ENCODE data around the gene ARID4A. TPM values are rescaled to one million over a fixed set of nuclear protein-coding genes. Genes with fewer than 3 reads are reported as not detected.
A peak's percentile ranks its signal among the peaks of the same experiment; 100 is the strongest.

The ARID4A gene
- total and polyA plus RNA-seq, 9 of the 15 experiments (the other 6 are each of a cell fraction or from before 2014, with no cell fraction given), result 2.4 to 11.5 (median 8.7) TPM

GRCh38 chr14:58297762-58298476 lies 436 bp upstream of the ARID4A start (continued):
- no peak for TF ChIP-seq NFATC3 (IDR thresholded peaks at IDR 0.05)
- TF ChIP-seq MEF2D (tag; conservative IDR thresholded peaks at IDR 0.05; ENCODE audit: low read depth), result peak; percentile 89
- no peak for TF ChIP-seq XRCC4 (IDR thresholded peaks at IDR 0.05; ENCODE audit: extremely low read depth, insufficient read depth, insufficient read length)
- no peak for TF ChIP-seq ZNF518B (CRISPR knock-in tag; IDR thresholded peaks at IDR 0.05)
- TF ChIP-seq FOXJ2 (tag; IDR thresholded peaks at IDR 0.05), result peak; percentile 98
- no peak for TF ChIP-seq KAT8 (IDR thresholded peaks at IDR 0.05; ENCODE audit: low read depth)
- TF ChIP-seq HMGN3 (IDR thresholded peaks at IDR 0.05; ENCODE audit: borderline replicate concordance, extremely low read depth, insufficient read length, low read depth, low read length), result no peak
- TF ChIP-seq RUNX1 (IDR thresholded peaks at IDR 0.05; ENCODE audit: low read depth), result no peak
- TF ChIP-seq, protein P1, sequence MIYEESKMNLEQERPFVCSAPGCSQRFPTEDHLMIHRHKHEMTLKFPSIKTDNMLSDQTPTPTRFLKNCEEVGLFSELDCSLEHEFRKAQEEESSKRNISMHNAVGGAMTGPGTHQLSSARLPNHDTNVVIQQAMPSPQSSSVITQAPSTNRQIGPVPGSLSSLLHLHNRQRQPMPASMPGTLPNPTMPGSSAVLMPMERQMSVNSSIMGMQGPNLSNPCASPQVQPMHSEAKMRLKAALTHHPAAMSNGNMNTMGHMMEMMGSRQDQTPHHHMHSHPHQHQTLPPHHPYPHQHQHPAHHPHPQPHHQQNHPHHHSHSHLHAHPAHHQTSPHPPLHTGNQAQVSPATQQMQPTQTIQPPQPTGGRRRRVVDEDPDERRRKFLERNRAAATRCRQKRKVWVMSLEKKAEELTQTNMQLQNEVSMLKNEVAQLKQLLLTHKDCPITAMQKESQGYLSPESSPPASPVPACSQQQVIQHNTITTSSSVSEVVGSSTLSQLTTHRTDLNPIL (CRISPR knock-in tag; IDR thresholded peaks at IDR 0.05), result no peak
- TF ChIP-seq HSF4 (CRISPR knock-in tag; IDR thresholded peaks at IDR 0.05; ENCODE audit: borderline replicate concordance), result no peak
- TF ChIP-seq CLOCK (CRISPR knock-in tag; IDR thresholded peaks at IDR 0.05; ENCODE audit: borderline replicate concordance), result no peak
- no peak for TF ChIP-seq SMARCB1 (IDR thresholded peaks at IDR 0.05; ENCODE audit: insufficient read length, low read depth)
- TF ChIP-seq STAT5B (CRISPR knock-in tag; IDR thresholded peaks at IDR 0.05), result no peak
- TF ChIP-seq ZSCAN29 (IDR thresholded peaks at IDR 0.05), result no peak
- no peak for TF ChIP-seq IRF1 (CRISPR knock-in tag; IDR thresholded peaks at IDR 0.05; ENCODE audit: borderline replicate concordance)
- no peak for TF ChIP-seq JUNB (CRISPR knock-in tag; conservative IDR thresholded peaks at IDR 0.05)
- no peak for TF ChIP-seq ZNF707 (CRISPR knock-in tag; conservative IDR thresholded peaks at IDR 0.05)
- TF ChIP-seq SMAD1 (IDR thresholded peaks at IDR 0.05; ENCODE audit: low read depth, low read length, partially characterized antibody), result no peak
- TF ChIP-seq ZNF212 (CRISPR knock-in tag; IDR thresholded peaks at IDR 0.05), result peak; percentile 53; the same call in 1 of the 2 replicates
- no peak for TF ChIP-seq HNRNPH1 (optimal IDR thresholded peaks at IDR 0.05; ENCODE audit: low read depth, low read length)
- TF ChIP-seq SP1 (CRISPR knock-in tag; IDR thresholded peaks at IDR 0.05), result no peak; the same call in 1 of the 2 replicates
